B cell (primary cell): Measurements from ENCODE around the gene SCRT2. TPM values are rescaled to one million over a fixed set of nuclear protein-coding genes. Genes with fewer than 3 reads are reported as not detected.

Source experiments
- ATAC-seq: fragments of 200-7000 bp; cut with Tn5 transposase; one replicate; pipeline ENCODE4 v1.10.0; 2021; ENCODE audit warnings: low read depth, mild to moderate bottlenecking, moderate number of reproducible peaks, moderate library complexity
- CTCF ChIA-PET: fragments of 350-600 bp; sonication (Branson Sonifier 250); formaldehyde crosslinking; loops from one replicate; lab custom pipeline; 2021; ENCODE audit warnings: antibody characterized with exemption, inconsistent platforms; lab: Charles Lee
- POLR2A ChIA-PET: fragments of 350-600 bp; sonication (Branson Sonifier 250); formaldehyde crosslinking; loops from one replicate; lab custom pipeline; 2021; ENCODE audit warnings: antibody characterized with exemption; lab: Charles Lee
- DNase-seq: peaks from one replicate; pipeline ENCODE4 v3.0.0; 2013
- H2AFZ ChIP-seq: 2 replicates; pipeline ENCODE4 v1.6.1; 2012; ENCODE audit warnings: mild to moderate bottlenecking, low read depth, low read length; ENCODE audit not compliant: insufficient read depth, poor library complexity, severe bottlenecking
- H3K27ac ChIP-seq, 2 donors: 1 replicate in 1 of 2; 2 replicates in 1 of 2; pipeline ENCODE4 v1.5.1; 2012 to 2013; ENCODE audit warnings: low read length in 2 of 2, mild to moderate bottlenecking in 2 of 2, moderate library complexity in 1 of 2
- H3K27me3 ChIP-seq, 4 experiments: fragments of 200-600 bp in 1 of 4; sonication (generic) in 1 of 4; replicated peaks in 1 of 4; 1 replicate in 2 of 4; 2 replicates in 2 of 4; pipeline versions ENCODE4 v1.6.1 to v1.7.0; 2013 to 2016; ENCODE audit warnings: low read length in 3 of 4, mild to moderate bottlenecking in 2 of 4, mixed read lengths in 1 of 4, moderate library complexity in 1 of 4; ENCODE audit not compliant: insufficient read depth in 4 of 4, control insufficient read depth in 3 of 4; ENCODE audit errors: control extremely low read depth in 1 of 4
- H3K36me3 ChIP-seq, 2 experiments: replicated peaks in 1 of 2; 1 replicate in 1 of 2; 2 replicates in 1 of 2; pipeline versions ENCODE4 v1.6.1 to v1.7.1; 2013; ENCODE audit warnings: low read length in 1 of 2; ENCODE audit not compliant: insufficient read depth in 2 of 2, control insufficient read depth in 1 of 2; ENCODE audit errors: control extremely low read depth in 1 of 2, extremely low read depth in 1 of 2
- H3K4me1 ChIP-seq, 2 donors: fragments of 200-600 bp in 1 of 2; sonication (generic) in 1 of 2; 1 replicate in 1 of 2; 2 replicates in 1 of 2; pipeline versions ENCODE4 v1.5.1 to v1.6.1; 2013 to 2017; ENCODE audit warnings: low read length in 2 of 2; ENCODE audit not compliant: control insufficient read depth in 2 of 2, insufficient read depth in 2 of 2
- H3K4me2 ChIP-seq: replicated peaks from 2 replicates; pipeline ENCODE3; 2012; ENCODE audit warnings: mild to moderate bottlenecking, low read depth, low read length; ENCODE audit not compliant: poor library complexity, severe bottlenecking
- H3K4me3 ChIP-seq, 5 experiments: fragments of 200-600 bp in 1 of 5; sonication (generic) in 1 of 5; 1 replicate in 3 of 5; 2 replicates in 2 of 5; pipeline versions ENCODE4 v1.5.1 to v1.7.0; 2011 to 2016; ENCODE audit warnings: low read length in 4 of 5, mild to moderate bottlenecking in 4 of 5, low read depth in 2 of 5, control low read depth in 1 of 5, moderate library complexity in 1 of 5; ENCODE audit not compliant: insufficient read depth in 1 of 5; ENCODE audit errors: control extremely low read depth in 1 of 5, extremely low read depth in 1 of 5
- H3K79me2 ChIP-seq: fragments of 200-600 bp; sonication (generic); one replicate; pipeline ENCODE4 v1.6.0; 2016; ENCODE audit warnings: low read length; ENCODE audit not compliant: control insufficient read depth, insufficient read depth
- H3K9ac ChIP-seq: fragments of 200-600 bp; sonication (generic); 2 replicates; pipeline ENCODE4 v1.6.1; 2017; ENCODE audit warnings: mild to moderate bottlenecking, low read length, moderate library complexity
- H3K9me3 ChIP-seq, 3 donors: one replicate each; pipeline versions ENCODE4 v1.6.1 to v1.7.1; 2013; ENCODE audit warnings: low read length in 2 of 3; ENCODE audit not compliant: control insufficient read depth in 2 of 3, insufficient read depth in 1 of 3; ENCODE audit errors: control extremely low read depth in 1 of 3
- H4K20me1 ChIP-seq: 2 replicates; pipeline ENCODE4 v1.6.0; 2012; ENCODE audit warnings: mild to moderate bottlenecking, low read length; ENCODE audit not compliant: insufficient read depth, control insufficient read depth, poor library complexity, severe bottlenecking
- H3K27ac Mint-ChIP-seq: one replicate; pipeline ENCODE4 v1.8.0; 2021; ENCODE audit warnings: mixed read lengths
- H3K27me3 Mint-ChIP-seq: one replicate; pipeline ENCODE4 v1.8.0; 2021; ENCODE audit warnings: mixed read lengths
- H3K4me1 Mint-ChIP-seq: one replicate; pipeline ENCODE4 v1.8.0; 2021; ENCODE audit warnings: mixed read lengths
- H3K4me3 Mint-ChIP-seq: one replicate; pipeline ENCODE4 v1.8.0; 2021; ENCODE audit warnings: mixed read lengths
- H3K9me3 Mint-ChIP-seq: one replicate; pipeline ENCODE4 v1.8.0; 2022; ENCODE audit warnings: mixed read lengths; ENCODE audit not compliant: insufficient read depth
- EZH2 ChIP-seq: IDR thresholded peaks from 2 replicates; pipeline ENCODE4 v1.6.1; 2012; ENCODE audit warnings: borderline replicate concordance, low read depth, mild to moderate bottlenecking, moderate library complexity, low read length; ENCODE audit not compliant: insufficient read depth, poor library complexity, severe bottlenecking
- WGBS: methylation state at CpG from one replicate; pipeline ENCODE4 v1.1.5; 2013; ENCODE audit warnings: missing lambda C conversion rate; ENCODE audit not compliant: insufficient coverage; 5-methylcytosine and 5-hydroxymethylcytosine counted together
- intact Hi-C: fragments of 100-400 bp; cut with micrococcal nuclease; formaldehyde crosslinking; loops from one replicate; pipeline ENCODE4 v1.10.0; 2022
- polyA plus RNA-seq: library from polyadenylated mRNA; depleted of rRNA; stranded (reverse); fragments of >200 nt; gene quantifications from 2 replicates; pipeline ENCODE4 v1.2.3, GENCODE V29; 2012
- total RNA-seq, 2 donors: library from RNA; stranded (reverse); fragments of 120-200 nt in 1 of 2; gene quantifications; 1 replicate in 1 of 2; 2 replicates in 1 of 2; pipeline versions ENCODE4 v1.2.3 to v1.2.4, GENCODE V29; 2013 to 2022
- TF ChIP-seq, protein P1 (sequence below): fragments of 200-600 bp; IDR thresholded peaks from one replicate; pipeline ENCODE4 v1.8.0; 2022; ENCODE audit warnings: antibody characterized with exemption, mild to moderate bottlenecking

The SCRT2 gene
- total and polyA plus RNA-seq, 2 donors (not counting 1 experiment from before 2014, with no cell fraction given) = not detected

GRCh38 chr20:665276-665675, 10.3 kb downstream of the SCRT2 start:
- WGBS = 50% methylated on average over 1 of the region's 6 CpGs
- H3K4me1 ChIP-seq = no peaks in the 10 kb centered on the region
- no peak overlapping the region for H3K4me3 ChIP-seq
- H3K9ac ChIP-seq = no peak overlapping the region
- H3K27me3 ChIP-seq = peaks cover 0 to 60% (median 16%) of the 10 kb centered on the region in 4 experiments
- no peak for TF ChIP-seq EZH2
- TF ChIP-seq, protein P1, sequence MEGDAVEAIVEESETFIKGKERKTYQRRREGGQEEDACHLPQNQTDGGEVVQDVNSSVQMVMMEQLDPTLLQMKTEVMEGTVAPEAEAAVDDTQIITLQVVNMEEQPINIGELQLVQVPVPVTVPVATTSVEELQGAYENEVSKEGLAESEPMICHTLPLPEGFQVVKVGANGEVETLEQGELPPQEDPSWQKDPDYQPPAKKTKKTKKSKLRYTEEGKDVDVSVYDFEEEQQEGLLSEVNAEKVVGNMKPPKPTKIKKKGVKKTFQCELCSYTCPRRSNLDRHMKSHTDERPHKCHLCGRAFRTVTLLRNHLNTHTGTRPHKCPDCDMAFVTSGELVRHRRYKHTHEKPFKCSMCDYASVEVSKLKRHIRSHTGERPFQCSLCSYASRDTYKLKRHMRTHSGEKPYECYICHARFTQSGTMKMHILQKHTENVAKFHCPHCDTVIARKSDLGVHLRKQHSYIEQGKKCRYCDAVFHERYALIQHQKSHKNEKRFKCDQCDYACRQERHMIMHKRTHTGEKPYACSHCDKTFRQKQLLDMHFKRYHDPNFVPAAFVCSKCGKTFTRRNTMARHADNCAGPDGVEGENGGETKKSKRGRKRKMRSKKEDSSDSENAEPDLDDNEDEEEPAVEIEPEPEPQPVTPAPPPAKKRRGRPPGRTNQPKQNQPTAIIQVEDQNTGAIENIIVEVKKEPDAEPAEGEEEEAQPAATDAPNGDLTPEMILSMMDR = no peak
- ATAC-seq (no peak), DNase-seq (no peak)
- Mint-ChIP-seq H3K4me3 (no peak overlapping the region), H3K4me1 (peaks cover 7% of the 10 kb centered on the region), H3K27ac (no peak overlapping the region), H3K27me3 (peaks cover 56% of the 10 kb centered on the region), H3K9me3 (no peaks in the 10 kb centered on the region)
- no peaks in the 10 kb centered on the region for H3K79me2 ChIP-seq
- H3K27ac ChIP-seq = no peak overlapping the region
- ChIA-PET CTCF (interaction anchor here (0.9 to 1.1 kb wide), 2 partner anchors 11 to 17 kb away, joined by 3 read pairs; no protein-coding TSS in a partner anchor), POLR2A (no interaction called here)
- H3K4me2 ChIP-seq = no peak overlapping the region
- H3K36me3 ChIP-seq = no peaks in the 10 kb centered on the region
- no peaks in the 10 kb centered on the region for H3K9me3 ChIP-seq
- H2AFZ ChIP-seq = no peak overlapping the region
- H4K20me1 ChIP-seq = no peaks in the 10 kb centered on the region
- intact Hi-C loops = loop anchor here (5.0 kb wide), 1 partner anchor 313 kb away; no protein-coding TSS in a partner anchor

- Histone ChIP-seq H3K9me3 (no peaks in the 10 kb centered on the region), H3K4me1 (no peaks in the 10 kb centered on the region), H3K27ac (no peak overlapping the region), H3K27me3 (peaks cover 0 to 57% (median 18%) of the 10 kb centered on the region in 4 experiments), H3K4me3 (no peak overlapping the region), H3K4me2 (no peak overlapping the region), H3K9ac (no peak overlapping the region), H3K79me2 (no peaks in the 10 kb centered on the region), H2AFZ (no peak overlapping the region), H3K36me3 (no peaks in the 10 kb centered on the region), H4K20me1 (no peaks in the 10 kb centered on the region)
- ChIA-PET POLR2A (no interaction called here), CTCF (interaction anchor here (0.9 to 1.1 kb wide), 2 partner anchors 11 to 17 kb away, joined by 3 read pairs; no protein-coding TSS in a partner anchor)
- no peaks in the 10 kb centered on the region for H3K9me3 Mint-ChIP-seq
- intact Hi-C loops = no loop called here
- DNase-seq (no peak), ATAC-seq (no peak)
- no peak overlapping the region for H3K27ac Mint-ChIP-seq
- TF ChIP-seq EZH2 = no peak
- TF ChIP-seq, protein P1 = no peak
- H3K4me1 Mint-ChIP-seq = peaks cover 7% of the 10 kb centered on the region
- WGBS = 28% methylated on average over 13 of the region's 13 CpGs
- no peak overlapping the region for H3K4me3 Mint-ChIP-seq
- peaks cover 61% of the 10 kb centered on the region for H3K27me3 Mint-ChIP-seq
These were observed 11.0 kb downstream of the SCRT2 start for GRCh38 chr20:664576-664975.
